Transverse colon (tissue), 4 donors: Measurements from ENCODE around the gene EVI2A. TPM values are rescaled to one million over a fixed set of nuclear protein-coding genes. Genes with fewer than 3 reads are reported as not detected.

ENCODE experiments used
- DNase-seq: peaks from one replicate; pipeline ENCODE4 v3.0.0-alpha.2; 2019
- H3K27ac ChIP-seq, 4 donors: fragments of 200-600 bp; sonication (generic); 2 replicates each; pipeline ENCODE4 v1.5.1; 2016 to 2018; ENCODE audit warnings: inconsistent platforms in 4 of 4
- H3K27me3 ChIP-seq: fragments of 200-600 bp; sonication (generic); 2 replicates; pipeline ENCODE4 v1.5.1; 2017; ENCODE audit warnings: inconsistent platforms
- H3K36me3 ChIP-seq, 4 donors: fragments of 200-600 bp; sonication (generic); 2 replicates each; pipeline ENCODE4 v1.5.1; 2017 to 2019; ENCODE audit warnings: inconsistent platforms in 4 of 4
- H3K4me1 ChIP-seq, 4 donors: fragments of 200-600 bp; sonication (generic); 2 replicates each; pipeline ENCODE4 v1.5.1; 2017 to 2020; ENCODE audit warnings: inconsistent platforms in 4 of 4
- H3K4me3 ChIP-seq, 4 donors: fragments of 200-600 bp; sonication (generic); 1 replicate in 1 of 4; 2 replicates in 3 of 4; pipeline versions ENCODE4 v1.5.1 to v1.6.1; 2017 to 2019; ENCODE audit warnings: inconsistent platforms in 4 of 4
- H3K9me3 ChIP-seq, 2 donors: fragments of 200-600 bp; sonication (generic); 2 replicates each; pipeline ENCODE4 v1.5.1; 2017 to 2019; ENCODE audit warnings: inconsistent platforms in 2 of 2
- EP300 ChIP-seq: sonication (generic); formaldehyde crosslinking; IDR thresholded peaks from one replicate; pipeline ENCODE4 v1.6.1; 2017; ENCODE audit warnings: antibody characterized with exemption, low read depth
- POLR2A ChIP-seq: fragments of 450-650 bp; IDR thresholded peaks from one replicate; pipeline ENCODE4 v1.6.1; 2016; ENCODE audit warnings: antibody characterized with exemption, mild to moderate bottlenecking, moderate library complexity
- POLR2AphosphoS5 ChIP-seq, 3 donors: sonication (generic); formaldehyde crosslinking; IDR thresholded peaks; one replicate each; pipeline ENCODE4 v1.6.1; 2016; ENCODE audit warnings: antibody characterized with exemption in 3 of 3
- WGBS, 2 donors: methylation state at CpG; one replicate each; pipeline ENCODE4 v1.1.5; 2018; ENCODE audit warnings: low coverage in 1 of 2; 5-methylcytosine and 5-hydroxymethylcytosine counted together
- in situ Hi-C, 4 donors: fragments of 200-750 bp; cut with MboI; loops; one replicate each; pipeline versions ENCODE4 v1.15.0 to v1.15.1; 2017; ENCODE audit warnings: low sequenced_read_pairs in 3 of 4, low pct_ligation_motif_present in 1 of 4, low pct_unique_long_range_greater_than_20kb in 1 of 4
- intact Hi-C: fragments of 100-400 bp; cut with DNase I; formaldehyde crosslinking; loops from one replicate; pipeline ENCODE4 v1.15.1; 2023; ENCODE audit warnings: low total_unique reads
- total RNA-seq, 4 donors: library from RNA; depleted of rRNA; stranded (reverse); fragments of >200 nt; gene quantifications; one replicate each; pipeline ENCODE4 v1.1.0, GENCODE V29; 2016
- TF ChIP-seq, protein P1 (sequence below), 5 experiments: fragments of 200-600 bp in 3 of 5; fragments of 450-650 bp in 2 of 5; sonication (generic) in 3 of 5; IDR thresholded peaks; 1 replicate in 2 of 5; 2 replicates in 3 of 5; pipeline ENCODE4 v1.5.1; 2016 to 2017; ENCODE audit warnings: antibody characterized with exemption in 5 of 5, inconsistent platforms in 3 of 5, mild to moderate bottlenecking in 2 of 5, moderate library complexity in 1 of 5

EVI2A gene
- total RNA-seq, 4 donors from 2014 or later = 3.7 to 9.4 (median 7.5) TPM; not detected in 1

DNA sequence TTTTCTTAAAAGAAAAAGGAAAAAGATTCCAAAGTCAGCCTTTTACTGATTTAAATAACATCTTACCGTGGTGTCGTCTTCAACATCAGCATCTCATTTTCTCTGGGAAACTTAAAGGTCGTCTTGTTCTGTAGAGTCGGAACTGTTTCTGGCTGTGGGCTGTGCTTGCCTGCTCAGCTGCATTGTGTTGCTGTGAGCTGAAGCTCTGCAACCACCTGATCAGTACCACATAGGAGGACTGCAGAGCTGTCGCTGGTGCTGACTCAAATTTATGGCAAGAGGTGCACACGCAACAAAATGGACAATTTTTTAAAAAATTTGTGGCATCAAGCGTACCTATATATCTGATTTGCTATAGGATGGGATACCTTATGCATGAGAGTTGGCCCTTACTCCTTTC is 24.3 kb downstream of the EVI2A start, which contains the start of gene OMG:
TSS of gene OMG (minus strand) at position 150 of the 400 bp plus-strand sequence. CDS start 908 bp downstream, outside the sequence.
- WGBS, 2 donors = 92 to 97% methylated on average over 4 to 7 of the region's 7 CpGs
- in situ Hi-C loops = no loop called here
- no peaks in the 10 kb centered on the region for H3K27me3 ChIP-seq
- no peak for DNase-seq
- H3K9me3 ChIP-seq = no peaks in the 10 kb centered on the region
- no peak within 1 kb of the TSS for H3K27ac ChIP-seq
- intact Hi-C loops = no loop called here
- no peak within 1 kb of the TSS for H3K4me3 ChIP-seq
- no peaks in the 10 kb centered on the region for H3K36me3 ChIP-seq
- no peaks in the 10 kb centered on the region for H3K4me1 ChIP-seq
- TF ChIP-seq, protein P1, sequence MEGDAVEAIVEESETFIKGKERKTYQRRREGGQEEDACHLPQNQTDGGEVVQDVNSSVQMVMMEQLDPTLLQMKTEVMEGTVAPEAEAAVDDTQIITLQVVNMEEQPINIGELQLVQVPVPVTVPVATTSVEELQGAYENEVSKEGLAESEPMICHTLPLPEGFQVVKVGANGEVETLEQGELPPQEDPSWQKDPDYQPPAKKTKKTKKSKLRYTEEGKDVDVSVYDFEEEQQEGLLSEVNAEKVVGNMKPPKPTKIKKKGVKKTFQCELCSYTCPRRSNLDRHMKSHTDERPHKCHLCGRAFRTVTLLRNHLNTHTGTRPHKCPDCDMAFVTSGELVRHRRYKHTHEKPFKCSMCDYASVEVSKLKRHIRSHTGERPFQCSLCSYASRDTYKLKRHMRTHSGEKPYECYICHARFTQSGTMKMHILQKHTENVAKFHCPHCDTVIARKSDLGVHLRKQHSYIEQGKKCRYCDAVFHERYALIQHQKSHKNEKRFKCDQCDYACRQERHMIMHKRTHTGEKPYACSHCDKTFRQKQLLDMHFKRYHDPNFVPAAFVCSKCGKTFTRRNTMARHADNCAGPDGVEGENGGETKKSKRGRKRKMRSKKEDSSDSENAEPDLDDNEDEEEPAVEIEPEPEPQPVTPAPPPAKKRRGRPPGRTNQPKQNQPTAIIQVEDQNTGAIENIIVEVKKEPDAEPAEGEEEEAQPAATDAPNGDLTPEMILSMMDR (IDR thresholded peaks at IDR 0.05) = no peak
- no peak for TF ChIP-seq POLR2AphosphoS5 (IDR thresholded peaks at IDR 0.05)
- TF ChIP-seq EP300 = no peak
- no peak for TF ChIP-seq POLR2A

DNA sequence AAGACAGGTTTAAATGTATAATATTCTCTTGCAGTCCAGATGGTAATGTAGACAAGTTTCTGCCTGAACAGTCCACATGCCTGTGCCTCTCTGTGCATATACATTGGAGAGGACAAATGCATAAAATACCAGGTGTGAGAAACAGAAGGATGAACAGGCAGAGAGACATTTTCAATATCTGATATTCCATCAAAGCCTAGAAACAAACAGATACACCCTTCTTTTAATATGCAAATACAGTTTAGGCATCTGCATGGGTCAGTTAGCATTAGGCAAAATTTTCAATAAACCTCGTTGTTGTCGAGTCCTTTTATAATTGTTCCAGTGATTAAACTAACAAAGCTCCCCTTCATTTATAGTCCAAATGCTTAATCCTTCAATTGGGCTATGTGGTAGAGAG is 25.3 kb downstream of the EVI2A start:
- WGBS, 2 donors = 82 to 93% methylated on average over 2 of the region's 2 CpGs
- in situ Hi-C loops = no loop called here
- H3K4me1 ChIP-seq = no peaks in the 10 kb centered on the region
- TF ChIP-seq POLR2A = no peak
- no peak for TF ChIP-seq POLR2AphosphoS5 (IDR thresholded peaks at IDR 0.05)
- TF ChIP-seq EP300 = no peak
- TF ChIP-seq, protein P1 (IDR thresholded peaks at IDR 0.05) = no peak
- H3K36me3 ChIP-seq = no peaks in the 10 kb centered on the region
- no peak overlapping the region for H3K27ac ChIP-seq
- H3K4me3 ChIP-seq = no peak overlapping the region
- H3K9me3 ChIP-seq = no peaks in the 10 kb centered on the region
- no peak for DNase-seq
- H3K27me3 ChIP-seq = no peaks in the 10 kb centered on the region
- intact Hi-C loops = no loop called here

DNA sequence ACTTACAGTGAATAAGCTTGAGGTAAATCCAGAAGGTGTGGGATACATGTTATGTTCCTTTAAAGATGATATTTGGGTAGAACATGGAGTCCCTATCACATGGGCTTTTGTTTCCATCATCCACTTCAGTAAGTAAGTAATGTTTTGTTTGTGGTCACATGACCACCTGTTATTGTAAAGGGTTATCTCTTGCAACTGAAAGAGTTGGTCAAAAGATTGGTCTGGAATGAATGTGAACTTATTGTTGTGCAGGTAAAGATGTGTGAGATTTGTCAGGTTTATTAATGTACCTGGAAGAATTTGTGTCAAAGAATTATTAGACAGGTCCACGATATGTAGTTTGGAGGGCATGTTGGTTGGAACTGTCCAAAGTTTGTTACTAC is 25.9 kb downstream of the EVI2A start:
- in situ Hi-C loops = no loop called here
- TF ChIP-seq POLR2A = no peak
- TF ChIP-seq EP300 = no peak
- no peak for TF ChIP-seq POLR2AphosphoS5 (IDR thresholded peaks at IDR 0.05)
- TF ChIP-seq, protein P1 (IDR thresholded peaks at IDR 0.05) = no peak

DNA sequence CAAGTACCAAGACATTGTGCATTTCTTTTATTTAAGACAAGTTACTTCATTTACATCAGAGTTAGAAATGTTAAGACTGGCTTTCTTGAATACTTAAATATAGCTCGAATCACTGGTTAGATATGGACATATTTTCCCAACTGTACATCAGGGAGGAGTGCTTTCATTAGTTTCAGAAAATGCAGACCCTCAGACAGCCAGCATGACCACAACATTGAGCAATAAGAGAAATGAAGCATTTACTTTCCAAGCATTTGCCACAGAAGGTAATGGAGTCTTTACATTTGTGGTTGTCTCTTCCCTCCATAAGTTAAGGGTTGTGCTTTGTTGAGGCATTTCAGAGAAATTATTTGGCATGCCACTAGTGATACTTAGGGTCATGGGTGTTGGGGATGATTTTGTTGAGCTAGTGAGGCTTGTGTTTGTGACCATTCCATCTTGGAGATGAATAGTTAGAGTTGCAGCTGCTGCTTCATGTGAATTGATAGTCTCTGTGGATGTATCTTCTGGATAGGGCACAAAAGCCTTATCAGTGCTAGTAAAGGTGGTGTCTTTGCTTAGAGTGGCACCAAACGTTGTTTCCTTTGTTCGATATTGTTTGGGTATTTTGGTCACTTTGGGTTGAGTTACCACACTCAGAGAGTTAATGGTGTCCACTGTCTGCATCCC is 26.5 kb downstream of the EVI2A start:
- Histone ChIP-seq H3K27ac (no peak overlapping the region), H3K4me3 (no peak overlapping the region), H3K36me3 (no peaks in the 10 kb centered on the region), H3K4me1 (peaks cover 0 to 4% (median 0%) of the 10 kb centered on the region in 4 donors), H3K27me3 (no peaks in the 10 kb centered on the region), H3K9me3 (no peaks in the 10 kb centered on the region)
- TF ChIP-seq, protein P1 (IDR thresholded peaks at IDR 0.05) = no peak
- TF ChIP-seq EP300 (no peak), POLR2A (no peak), POLR2AphosphoS5 (IDR thresholded peaks at IDR 0.05) (no peak)
- DNase-seq = no peak
- intact Hi-C loops (no loop called here), in situ Hi-C loops (no loop called here)
- WGBS, 2 donors = 78 to 79% methylated on average over 3 of the region's 3 CpGs

More for the DNA sequence above, 25.9 kb downstream of the EVI2A start:
- intact Hi-C loops = no loop called here
- Histone ChIP-seq H3K27ac (no peak overlapping the region), H3K4me3 (no peak overlapping the region), H3K9me3 (no peaks in the 10 kb centered on the region), H3K36me3 (no peaks in the 10 kb centered on the region), H3K4me1 (no peaks in the 10 kb centered on the region), H3K27me3 (no peaks in the 10 kb centered on the region)
- no peak for DNase-seq
- 96 to 100% methylated on average over 1 of the region's 1 CpG for WGBS, 2 donors
